ENCODE measurements around the gene ZNF778. TPM values are rescaled to one million over a fixed set of nuclear protein-coding genes. Genes with fewer than 3 reads are reported as not detected.

ZNF778 gene
- total RNA-seq, 1 experiment from 2014 or later, result 31.2 TPM

DNA sequence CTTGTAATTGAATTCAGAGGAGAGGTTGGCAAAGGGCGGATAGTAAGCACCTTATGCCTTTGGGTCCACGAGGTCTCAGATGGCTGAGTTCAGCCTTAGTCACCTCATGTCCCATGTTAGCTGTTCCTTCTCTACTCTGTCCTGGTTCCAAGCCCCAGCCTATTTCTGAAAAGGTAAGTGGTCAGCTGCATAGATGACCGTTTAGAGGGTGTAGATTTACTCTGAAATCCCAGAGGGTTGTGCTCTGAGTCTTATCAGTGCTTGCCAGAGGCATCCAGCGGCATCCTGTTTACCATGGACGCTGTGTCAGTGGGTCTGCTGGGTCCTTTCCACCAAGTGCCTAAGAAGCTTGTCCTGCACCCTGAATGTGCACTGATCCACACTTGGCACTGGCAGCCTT, 1.9 kb downstream of the ZNF778 start:
- Mint-ChIP-seq H3K9me3 (no peaks in the 10 kb centered on the region), H3K27ac (0 out of 2 replicates have a peak overlapping the region, but pooled peaks have one; percentile 29), H3K4me3 (peak overlapping the region; percentile 87), H3K27me3 (ENCODE audit: low read depth) (no peaks in the 10 kb centered on the region), H3K4me1 (peaks cover 11% of the 10 kb centered on the region), H3K36me3 (peaks cover 24% of the 10 kb centered on the region)
- no peak for TF ChIP-seq ZNF121 (CRISPR knock-in tag; IDR thresholded peaks at IDR 0.05)
- TF ChIP-seq, protein P1, sequence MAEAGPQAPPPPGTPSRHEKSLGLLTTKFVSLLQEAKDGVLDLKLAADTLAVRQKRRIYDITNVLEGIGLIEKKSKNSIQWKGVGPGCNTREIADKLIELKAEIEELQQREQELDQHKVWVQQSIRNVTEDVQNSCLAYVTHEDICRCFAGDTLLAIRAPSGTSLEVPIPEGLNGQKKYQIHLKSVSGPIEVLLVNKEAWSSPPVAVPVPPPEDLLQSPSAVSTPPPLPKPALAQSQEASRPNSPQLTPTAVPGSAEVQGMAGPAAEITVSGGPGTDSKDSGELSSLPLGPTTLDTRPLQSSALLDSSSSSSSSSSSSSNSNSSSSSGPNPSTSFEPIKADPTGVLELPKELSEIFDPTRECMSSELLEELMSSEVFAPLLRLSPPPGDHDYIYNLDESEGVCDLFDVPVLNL (CRISPR knock-in tag; IDR thresholded peaks at IDR 0.05; ENCODE audit: borderline replicate concordance, low read depth), result no peak
- TF ChIP-seq CBFB (CRISPR knock-in tag; IDR thresholded peaks at IDR 0.05; ENCODE audit: low read depth), result no peak
- no peak for TF ChIP-seq SMAD4 (CRISPR knock-in tag; IDR thresholded peaks at IDR 0.05)
- TF ChIP-seq CREB1 (CRISPR knock-in tag; IDR thresholded peaks at IDR 0.05), result no peak
- no peak for TF ChIP-seq ZNF423 (CRISPR knock-in tag; IDR thresholded peaks at IDR 0.05)
- TF ChIP-seq ZNF317 (CRISPR knock-in tag; IDR thresholded peaks at IDR 0.05; ENCODE audit: borderline replicate concordance, low read depth), result no peak
- TF ChIP-seq IRF2 (CRISPR knock-in tag; IDR thresholded peaks at IDR 0.05; ENCODE audit: borderline replicate concordance, low read depth), result no peak
- TF ChIP-seq ATF1 (CRISPR knock-in tag; IDR thresholded peaks at IDR 0.05), result no peak
- TF ChIP-seq FOXP1 (CRISPR knock-in tag; IDR thresholded peaks at IDR 0.05; ENCODE audit: borderline replicate concordance), result no peak
- TF ChIP-seq ZNF416 (CRISPR knock-in tag; IDR thresholded peaks at IDR 0.05), result no peak
- no peak for TF ChIP-seq GABPB1 (CRISPR knock-in tag; IDR thresholded peaks at IDR 0.05)
- no peak for TF ChIP-seq MXD4 (CRISPR knock-in tag; IDR thresholded peaks at IDR 0.05; ENCODE audit: borderline replicate concordance)
- no peak for TF ChIP-seq NFATC4 (CRISPR knock-in tag; IDR thresholded peaks at IDR 0.05)
- TF ChIP-seq EMX1 (CRISPR knock-in tag; IDR thresholded peaks at IDR 0.05), result no peak
- ChIA-PET POLR2A (interaction anchor here (0.6 kb wide), 1 partner anchor 279 kb away, joined by 3 read pairs; no protein-coding TSS in a partner anchor), CTCF (no interaction called here)
- ATAC-seq (no peak), DNase-seq (ENCODE audit: low spot score) (no peak)

DNA sequence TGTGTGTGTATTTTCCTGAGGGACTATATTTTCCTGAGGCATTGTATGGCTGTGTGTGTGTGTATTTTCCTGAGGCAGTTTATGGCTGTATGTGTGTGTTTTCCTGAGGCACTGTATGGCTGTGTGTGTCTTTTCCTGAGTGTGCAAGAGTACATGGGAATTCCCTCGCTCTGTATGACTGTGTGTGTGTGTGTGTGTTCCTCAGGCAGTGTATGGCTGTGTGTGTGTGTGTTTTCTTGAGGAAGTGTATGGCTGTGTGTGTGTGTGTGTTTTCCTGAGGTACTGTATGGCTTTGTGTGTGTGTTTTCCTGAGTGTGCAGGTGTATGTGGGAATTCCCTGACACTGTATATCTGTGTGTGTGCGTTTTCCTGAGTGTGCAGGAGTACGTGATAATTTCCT, 4.1 kb downstream of the ZNF778 start:
- no peak for DNase-seq (ENCODE audit: low spot score)
- ChIA-PET POLR2A (no interaction called here), CTCF (no interaction called here)
- H3K4me1 Mint-ChIP-seq, result peaks cover 7% of the 10 kb centered on the region
- H3K27ac Mint-ChIP-seq, result no peak overlapping the region
- ATAC-seq, result no peak
- H3K9me3 Mint-ChIP-seq, result peaks cover 3% of the 10 kb centered on the region
- no peaks in the 10 kb centered on the region for H3K27me3 Mint-ChIP-seq (ENCODE audit: low read depth)
- TF ChIP-seq ZNF532 (CRISPR knock-in tag; IDR thresholded peaks at IDR 0.05; ENCODE audit: borderline replicate concordance) (no peak), JAZF1 (CRISPR knock-in tag; IDR thresholded peaks at IDR 0.05) (no peak), SMAD3 (CRISPR knock-in tag; IDR thresholded peaks at IDR 0.05; ENCODE audit: borderline replicate concordance) (no peak), ZNF671 (CRISPR knock-in tag; IDR thresholded peaks at IDR 0.05) (no peak), STAT6 (CRISPR knock-in tag; conservative IDR thresholded peaks at IDR 0.05; ENCODE audit: low read depth) (no peak), MYBL2 (CRISPR knock-in tag; IDR thresholded peaks at IDR 0.05) (no peak), FOXJ3 (CRISPR knock-in tag; IDR thresholded peaks at IDR 0.05; ENCODE audit: borderline replicate concordance) (no peak), IRF1 (CRISPR knock-in tag; IDR thresholded peaks at IDR 0.05) (no peak), ELF4 (CRISPR knock-in tag; IDR thresholded peaks at IDR 0.05; ENCODE audit: low read depth) (no peak)
- H3K4me3 Mint-ChIP-seq, result no peak overlapping the region
- H3K36me3 Mint-ChIP-seq, result peaks cover 43% of the 10 kb centered on the region
